GM20000 (cell line): ENCODE results near the gene CHST15.

ENCODE experiments used
- DNase-seq: peaks from one replicate; pipeline ENCODE4 v3.0.0; 2012; ENCODE audit warnings: low spot score
- CTCF ChIP-seq: IDR thresholded peaks from 2 replicates; pipeline ENCODE4 v1.5.1; 2012; ENCODE audit warnings: mild to moderate bottlenecking, control low read depth; ENCODE audit errors: extremely low read depth, missing control alignments

Gene CHST15

GRCh38 chr10:124127563-124127962, 34.2 kb upstream of the CHST15 start:
- no peak for TF ChIP-seq CTCF
- DNase-seq, result no peak

DNA sequence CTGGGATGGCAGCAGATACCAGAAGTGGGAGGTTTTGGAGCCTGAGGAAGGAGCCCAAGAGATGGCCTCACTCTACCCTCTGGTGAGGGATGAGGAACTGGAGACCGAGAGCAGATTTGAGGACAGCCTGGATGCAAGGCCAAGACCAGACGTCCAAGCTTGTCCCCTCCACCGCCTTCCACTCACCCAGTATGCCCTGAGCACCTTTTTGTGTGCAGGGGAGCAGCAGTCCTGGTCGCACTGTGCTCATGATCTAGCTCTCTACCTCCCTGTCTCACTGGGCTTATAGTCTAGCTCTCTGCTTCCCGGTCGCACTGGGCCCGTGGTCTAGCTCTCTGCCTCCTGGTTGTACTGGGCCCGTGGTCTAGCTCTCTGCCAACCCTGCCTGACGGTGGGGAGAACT, 33.6 kb upstream of the CHST15 start:
- no peak for TF ChIP-seq CTCF
- no peak for DNase-seq

DNA sequence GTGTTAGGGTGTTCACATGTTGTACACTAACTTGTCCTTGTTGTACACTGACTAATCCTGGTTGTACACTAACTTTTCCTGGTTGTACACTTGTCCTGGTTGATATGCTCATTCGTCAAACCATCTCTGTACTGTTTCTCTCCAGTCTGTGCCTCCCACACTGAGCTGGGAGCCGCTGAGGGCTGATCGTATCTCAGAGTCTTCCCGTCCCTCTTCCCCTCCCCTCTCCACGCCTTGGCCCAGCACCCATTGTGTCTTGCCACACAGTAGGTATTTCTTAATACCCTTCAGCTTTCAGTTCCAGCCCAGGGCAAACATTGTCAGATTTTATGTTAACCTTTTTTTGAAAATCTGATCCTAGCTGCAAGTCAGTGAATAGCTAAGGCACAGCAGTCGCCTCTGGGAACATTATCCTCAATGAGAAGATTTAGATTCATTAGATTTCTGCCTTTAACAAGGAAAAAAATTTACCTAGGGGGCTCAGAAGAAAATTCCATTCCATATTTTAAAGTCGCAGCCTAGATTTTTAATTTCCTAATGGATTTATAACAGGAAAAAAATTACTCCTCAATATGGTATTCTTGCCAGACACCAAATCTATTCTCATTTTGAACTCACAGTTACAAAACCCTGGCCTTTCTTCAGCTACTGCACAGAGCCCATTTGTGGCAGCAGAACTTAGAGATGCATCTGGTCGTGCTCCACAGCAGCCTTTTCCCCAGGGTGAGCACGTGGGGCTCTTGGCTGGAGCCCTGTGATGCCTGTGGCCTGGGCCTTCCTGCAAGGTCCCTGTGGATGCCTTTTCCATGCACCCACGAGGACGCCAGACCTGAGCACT, 33.0 kb upstream of the CHST15 start:
- DNase-seq, result no peak
- no peak for TF ChIP-seq CTCF

DNA sequence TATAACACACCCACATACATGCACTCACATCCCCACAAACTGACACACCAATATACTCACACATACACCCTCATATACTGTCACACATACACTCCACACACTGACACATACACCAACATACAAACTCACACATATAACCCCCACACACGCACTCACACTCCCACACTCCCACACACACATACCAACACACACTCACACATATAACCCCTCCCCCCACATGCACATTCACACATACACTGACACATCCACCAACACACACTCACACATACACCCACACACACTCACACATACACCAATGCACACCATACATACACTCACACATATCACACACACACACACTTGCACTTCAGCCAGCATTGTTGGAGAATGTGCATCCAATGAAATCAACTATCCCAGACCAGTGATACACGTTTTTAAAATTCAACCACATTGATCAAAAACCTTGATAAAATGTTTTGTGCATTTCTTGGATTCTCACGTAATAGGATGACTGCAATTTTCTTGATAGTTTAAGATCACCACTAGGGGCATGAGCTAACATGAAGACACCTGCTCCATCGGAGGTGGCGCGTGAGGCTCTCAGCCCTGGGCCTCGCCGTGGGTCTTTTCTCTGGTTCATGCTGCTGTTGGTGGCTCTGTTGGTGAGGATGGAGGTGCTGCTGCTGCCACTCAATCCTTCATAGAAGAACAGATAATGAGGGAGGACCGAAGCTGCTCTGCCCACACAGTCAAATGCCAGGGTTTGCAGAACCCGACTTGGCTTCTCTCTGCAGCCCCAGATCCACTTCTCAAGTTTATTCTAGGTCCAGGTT, 32.1 kb upstream of the CHST15 start:
- TF ChIP-seq CTCF, result no peak
- no peak for DNase-seq

- no peak for TF ChIP-seq CTCF
- no peak for DNase-seq
Measured at GRCh38 chr10:124124769-124125161, 31.4 kb upstream of the CHST15 start.

DNA sequence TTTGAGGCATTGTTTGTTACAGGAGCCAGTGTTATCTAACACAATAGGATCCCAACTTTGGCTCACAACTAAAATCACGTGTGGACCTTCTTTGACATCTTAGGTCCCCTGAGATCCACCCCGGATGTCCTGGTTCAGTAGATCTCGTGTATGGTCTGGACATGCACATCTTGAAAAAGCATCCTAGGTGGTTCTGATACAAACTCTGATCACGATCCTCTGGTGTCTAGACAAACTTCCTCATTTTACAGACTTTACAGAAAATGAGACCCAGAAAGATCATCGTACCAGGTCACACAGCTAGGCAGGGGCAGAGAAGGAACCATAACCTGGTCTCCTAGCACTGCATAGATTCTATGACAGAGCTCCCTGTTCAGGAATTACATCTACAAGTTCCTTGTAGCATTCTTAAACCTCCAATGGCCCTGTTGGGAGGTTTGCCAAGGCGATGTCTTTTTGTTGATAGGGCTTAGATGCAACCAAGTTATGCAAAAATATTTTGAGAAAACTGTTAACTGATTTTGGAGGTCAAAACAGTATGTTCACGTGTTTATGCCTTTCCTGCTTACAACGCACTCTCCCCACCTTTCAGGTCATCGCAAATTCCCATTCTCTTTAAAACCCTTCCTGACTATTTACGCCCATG, 30.8 kb upstream of the CHST15 start:
- no peak for DNase-seq
- TF ChIP-seq CTCF, result no peak

GRCh38 chr10:124123156-124123555, 29.8 kb upstream of the CHST15 start:
- no peak for DNase-seq
- no peak for TF ChIP-seq CTCF
